ENCODE results near the gene OGFR.

Gene OGFR

DNA sequence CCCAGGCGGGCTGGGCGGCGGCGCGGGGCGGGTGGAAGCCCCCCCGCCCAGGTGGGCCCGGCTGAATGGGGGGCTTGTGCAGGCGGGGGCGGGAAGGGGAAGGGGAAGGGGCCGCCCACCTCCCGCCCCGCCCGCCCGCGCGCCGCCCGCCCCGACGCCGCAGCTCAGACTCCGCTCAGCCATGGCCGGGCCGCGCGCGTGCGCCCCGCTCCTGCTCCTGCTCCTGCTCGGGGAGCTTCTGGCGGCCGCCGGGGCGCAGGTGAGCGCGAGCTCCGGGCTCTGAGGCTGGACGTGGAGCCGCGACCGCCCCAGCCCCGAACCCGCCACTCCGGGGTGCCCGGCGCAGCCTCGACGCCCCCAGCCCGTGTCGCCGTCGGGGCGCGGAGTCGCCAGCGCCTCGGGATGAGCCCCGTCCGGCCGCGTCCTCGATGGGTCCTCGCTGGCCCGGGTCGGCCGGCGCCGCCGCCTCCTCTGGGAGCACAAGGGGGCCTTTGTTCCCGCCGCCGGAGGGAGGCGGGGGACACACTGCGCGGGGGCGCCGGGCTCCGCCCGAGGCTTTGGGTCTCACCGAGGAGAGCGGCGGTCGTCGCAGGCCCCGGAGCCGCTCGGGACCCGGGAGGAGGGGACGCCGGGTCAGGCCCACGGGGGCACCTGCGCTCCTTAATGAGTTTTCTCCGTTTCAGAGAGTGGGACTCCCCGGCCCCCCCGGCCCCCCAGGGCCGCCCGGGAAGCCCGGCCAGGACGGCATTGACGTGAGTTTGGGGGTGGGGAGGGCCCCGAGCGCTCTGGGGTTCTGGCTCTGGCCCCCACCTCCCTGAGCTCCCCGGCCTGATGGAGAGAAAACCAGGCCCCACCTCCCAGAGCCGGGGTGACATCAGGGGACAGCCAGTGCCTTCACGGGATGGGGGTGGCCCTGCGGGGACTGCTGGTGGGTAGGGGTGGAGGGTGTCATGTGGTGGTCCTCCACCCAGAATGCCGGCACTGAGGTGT, 12.5 kb downstream of the OGFR start, which contains the start of gene COL9A3:
Gene COL9A3 (plus strand): TSS at position 167 of the 990 bp plus-strand sequence. CDS start 15 bp downstream, at position 182.
- no peak for DNase-seq

GRCh38 chr20:62817975-62818591, 13.4 kb downstream of the OGFR start:
- DNase-seq, result no peak

GRCh38 chr20:62818592-62819493, 14.2 kb downstream of the OGFR start:
- no peak for DNase-seq

DNA sequence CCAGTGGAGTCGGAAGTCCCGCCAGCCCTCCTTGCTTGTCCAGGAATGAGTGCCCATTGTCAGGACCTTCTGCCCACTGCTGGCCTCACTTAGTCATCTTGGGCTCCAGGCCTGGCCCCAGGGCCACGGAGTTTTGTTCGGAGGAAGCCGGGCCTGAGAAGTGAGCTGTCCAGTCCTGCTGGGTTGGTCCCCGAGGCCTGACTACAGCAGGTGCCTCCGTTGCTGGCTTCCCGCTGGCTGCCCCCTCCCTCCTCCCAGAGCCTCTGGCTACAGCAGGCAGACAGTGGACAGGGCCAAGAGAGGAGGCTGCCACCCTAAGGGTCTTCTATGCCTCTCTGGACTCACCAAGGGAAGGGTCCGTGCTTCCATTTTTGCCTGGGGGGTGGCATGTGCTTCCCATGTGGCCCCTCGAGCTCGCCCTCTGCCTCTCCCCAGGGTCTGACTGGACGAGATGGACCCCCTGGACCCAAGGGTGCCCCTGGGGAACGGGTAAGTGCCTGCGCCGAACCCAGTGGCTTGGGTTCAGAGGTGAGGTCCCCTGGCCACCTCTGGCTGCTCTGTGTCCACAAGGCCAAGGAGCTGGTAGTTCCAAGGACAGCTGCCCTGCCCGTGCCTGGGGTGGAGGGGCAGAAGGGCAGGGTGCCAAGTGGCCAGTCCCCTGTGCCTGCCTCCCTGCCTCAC, 15.0 kb downstream of the OGFR start:
- DNase-seq, result no peak

DNA sequence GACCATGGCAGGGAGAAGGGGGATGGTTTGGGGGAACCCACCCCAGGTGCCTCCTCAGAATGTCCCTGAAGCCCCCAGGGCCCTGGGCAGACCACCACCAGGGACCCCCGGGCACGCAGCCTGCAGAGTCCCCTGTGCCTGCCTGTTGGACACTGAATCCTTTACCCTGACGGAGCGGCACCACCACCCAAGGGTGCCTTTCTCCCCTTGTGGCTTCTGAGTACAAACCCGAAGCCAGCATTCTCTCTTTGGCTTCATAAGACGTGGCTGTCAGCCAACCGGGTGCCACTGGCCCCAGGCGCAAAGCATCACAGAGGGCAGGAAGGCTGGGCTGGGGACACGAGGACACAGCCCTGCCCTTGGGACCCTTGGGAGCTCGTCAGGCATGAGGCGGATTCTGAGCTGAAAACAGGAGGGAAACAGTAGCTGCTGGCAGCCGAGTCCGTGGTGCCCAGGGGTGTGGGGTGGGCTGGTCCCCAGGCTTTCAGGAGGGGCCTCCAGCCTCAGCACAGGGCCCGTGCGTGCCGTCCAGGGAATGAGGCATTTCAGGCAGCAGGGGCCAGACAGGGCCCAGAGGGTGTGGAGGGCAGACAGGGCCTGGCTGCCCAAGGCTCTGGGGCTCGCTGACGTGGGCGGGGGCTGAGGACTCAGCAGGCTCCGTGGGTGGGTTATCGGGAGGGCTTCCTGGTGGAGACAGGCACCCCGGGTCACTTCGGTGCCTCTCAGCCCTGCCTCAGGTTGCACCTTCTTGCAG, 15.8 kb downstream of the OGFR start:
- no peak for DNase-seq

GRCh38 chr20:62820962-62821725, 16.5 kb downstream of the OGFR start:
- no peak for DNase-seq

DNA sequence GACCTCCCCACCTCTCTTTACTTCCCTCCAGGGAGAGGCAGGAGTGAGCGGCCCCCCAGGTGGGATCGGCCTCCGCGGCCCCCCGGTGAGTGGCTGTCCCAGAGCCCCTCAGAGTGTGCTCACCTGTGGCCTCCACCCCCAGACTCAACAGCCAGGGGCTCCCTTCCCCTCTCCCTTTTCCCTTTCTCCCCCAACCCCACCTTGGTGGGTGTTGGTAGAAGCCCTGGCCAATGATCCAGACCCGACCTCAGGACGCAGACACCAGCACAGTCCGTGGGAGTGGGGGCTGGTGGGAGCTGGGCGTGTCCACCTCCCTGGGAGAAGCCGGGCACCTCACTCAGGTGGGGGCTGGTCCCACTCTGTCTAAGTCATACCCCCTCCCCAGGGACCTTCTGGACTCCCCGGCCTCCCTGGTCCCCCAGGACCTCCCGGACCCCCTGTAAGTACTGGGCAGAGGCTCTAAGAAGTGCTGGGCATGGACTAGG, 17.1 kb downstream of the OGFR start:
- DNase-seq, result no peak

DNA sequence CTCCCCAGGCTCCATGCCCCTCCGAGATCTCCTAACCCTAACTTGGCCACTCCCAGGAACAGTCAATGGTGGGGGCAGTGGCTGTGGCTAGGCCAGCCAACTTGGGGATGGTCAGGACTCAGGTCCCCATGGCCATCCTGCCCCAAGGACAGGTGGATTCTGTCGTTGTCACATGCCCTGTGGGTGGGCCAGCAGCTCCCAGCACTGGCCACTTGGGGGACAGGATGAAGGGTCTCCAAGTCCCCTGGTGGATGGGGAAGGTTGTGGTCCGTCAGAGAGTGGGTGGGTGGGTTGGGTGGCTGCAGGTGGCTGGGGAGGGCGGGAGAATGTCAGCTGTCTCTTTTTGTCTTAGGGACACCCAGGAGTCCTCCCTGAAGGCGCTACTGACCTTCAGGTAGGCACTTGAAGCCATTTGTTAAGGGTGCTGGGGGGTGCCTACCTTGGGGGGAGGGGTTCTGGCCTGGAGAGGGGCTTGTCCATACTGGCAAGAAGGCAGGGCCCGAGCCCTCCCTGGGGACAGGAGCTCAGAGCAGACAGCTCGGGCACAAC, 17.7 kb downstream of the OGFR start:
- no peak for DNase-seq

GRCh38 chr20:62822788-62823651, 18.4 kb downstream of the OGFR start:
- peak; percentile 39 to 44 for DNase-seq

DNA sequence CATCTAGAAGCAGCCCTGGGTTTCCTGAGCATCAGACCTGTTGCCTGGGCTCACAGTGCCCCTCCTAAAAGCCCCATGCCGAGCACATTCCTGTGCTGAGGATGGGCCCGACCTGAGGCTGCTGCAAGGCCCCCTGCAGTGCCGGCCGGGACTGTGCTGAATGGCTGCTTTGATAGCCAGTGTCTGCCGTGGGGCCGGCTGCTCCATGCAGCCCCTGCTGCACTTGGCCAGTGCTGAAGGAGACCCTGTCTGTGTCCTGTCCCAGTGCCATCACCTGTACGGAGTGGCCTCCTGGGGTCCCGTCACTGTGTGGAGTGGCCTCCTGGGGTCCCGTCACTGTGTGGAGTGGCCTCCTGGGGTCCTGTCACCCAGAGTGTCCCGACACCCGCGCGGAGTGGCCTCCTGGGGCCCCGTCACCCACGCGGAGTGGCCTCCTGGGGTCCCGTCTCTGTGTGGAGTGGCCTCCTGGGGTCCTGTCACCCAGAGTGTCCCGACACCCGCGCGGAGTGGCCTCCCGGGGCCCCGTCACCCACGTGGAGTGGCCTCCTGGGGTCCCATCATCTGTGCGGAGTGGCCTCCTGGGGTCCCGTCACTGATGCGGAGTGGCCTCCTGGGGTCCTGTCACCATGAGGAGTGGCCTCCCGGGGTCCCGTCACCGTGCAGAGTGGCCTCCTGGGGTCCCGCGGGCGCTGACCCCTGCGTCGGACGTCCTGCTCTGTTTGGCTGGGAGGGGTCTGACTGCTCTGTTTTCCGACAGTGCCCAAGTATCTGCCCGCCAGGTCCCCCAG, 19.2 kb downstream of the OGFR start:
- no peak for DNase-seq

GRCh38 chr20:62824476-62825332, 20.1 kb downstream of the OGFR start:
- peak; percentile 68 to 70 for DNase-seq

DNA sequence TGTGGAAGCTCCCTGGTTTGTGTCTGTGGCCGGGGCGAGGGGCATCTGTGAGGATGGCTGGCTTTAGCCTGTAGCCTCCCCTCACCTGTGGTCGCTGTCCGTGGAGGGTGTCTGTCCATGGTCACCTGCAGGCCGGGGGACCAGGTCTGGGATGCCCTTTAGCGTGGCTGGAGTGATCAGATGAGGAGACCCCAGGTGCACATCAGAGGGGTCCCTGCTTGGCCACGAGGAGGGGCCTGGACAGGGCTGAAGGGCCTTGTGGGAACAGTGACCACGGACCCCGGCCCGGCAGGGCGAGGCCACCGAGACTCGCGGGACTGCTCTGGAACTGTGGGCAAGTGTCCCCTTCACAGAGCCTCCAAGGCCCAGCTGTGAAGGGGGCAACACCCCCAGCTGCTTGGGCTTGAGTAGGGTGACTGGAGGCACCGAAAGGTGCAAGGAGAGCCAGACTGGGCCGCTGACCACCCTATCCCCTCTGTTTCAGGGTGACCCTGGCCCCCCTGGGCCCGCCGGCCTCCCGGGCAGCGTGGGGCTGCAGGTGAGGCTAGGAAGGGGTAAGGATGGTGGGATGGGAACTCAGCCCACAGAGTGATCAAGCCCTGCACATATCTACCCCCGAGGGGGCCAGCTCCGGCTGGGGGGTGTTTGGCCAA, 20.8 kb downstream of the OGFR start:
- no peak for DNase-seq

- DNase-seq, result no peak
These were observed 21.5 kb downstream of the OGFR start for GRCh38 chr20:62825986-62826645.

DNA sequence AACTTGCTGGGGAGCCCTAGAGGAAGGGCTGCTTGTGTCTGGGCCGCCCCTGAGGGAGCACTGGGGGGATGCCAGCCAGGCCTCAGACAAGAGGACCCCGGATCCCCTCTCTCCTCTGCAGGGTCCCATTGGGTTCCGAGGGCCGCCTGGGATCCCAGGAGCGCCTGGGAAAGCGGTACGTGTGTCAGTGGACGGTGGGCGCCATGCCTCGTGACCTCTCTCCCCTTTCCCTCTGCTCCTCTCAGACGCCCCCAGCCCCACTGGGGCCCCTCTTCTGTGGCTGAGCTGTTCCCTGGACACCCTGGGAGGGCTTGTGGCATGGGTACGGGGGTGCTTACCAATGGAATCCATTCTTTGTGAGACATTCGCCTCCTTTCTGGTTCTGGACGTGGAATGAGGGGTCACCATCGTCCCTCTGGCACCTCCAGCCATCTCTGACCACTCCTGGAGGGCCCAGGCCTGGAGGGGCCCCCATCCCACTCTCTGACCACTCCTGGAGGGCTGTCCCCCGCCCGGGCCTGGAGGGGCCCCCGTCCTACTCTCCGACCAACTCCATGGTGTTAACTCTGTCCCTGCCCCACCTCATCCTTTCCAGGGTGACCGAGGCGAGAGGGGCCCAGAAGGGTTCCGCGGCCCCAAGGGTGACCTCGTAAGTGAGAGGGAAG, 22.1 kb downstream of the OGFR start:
- no peak for DNase-seq

DNA sequence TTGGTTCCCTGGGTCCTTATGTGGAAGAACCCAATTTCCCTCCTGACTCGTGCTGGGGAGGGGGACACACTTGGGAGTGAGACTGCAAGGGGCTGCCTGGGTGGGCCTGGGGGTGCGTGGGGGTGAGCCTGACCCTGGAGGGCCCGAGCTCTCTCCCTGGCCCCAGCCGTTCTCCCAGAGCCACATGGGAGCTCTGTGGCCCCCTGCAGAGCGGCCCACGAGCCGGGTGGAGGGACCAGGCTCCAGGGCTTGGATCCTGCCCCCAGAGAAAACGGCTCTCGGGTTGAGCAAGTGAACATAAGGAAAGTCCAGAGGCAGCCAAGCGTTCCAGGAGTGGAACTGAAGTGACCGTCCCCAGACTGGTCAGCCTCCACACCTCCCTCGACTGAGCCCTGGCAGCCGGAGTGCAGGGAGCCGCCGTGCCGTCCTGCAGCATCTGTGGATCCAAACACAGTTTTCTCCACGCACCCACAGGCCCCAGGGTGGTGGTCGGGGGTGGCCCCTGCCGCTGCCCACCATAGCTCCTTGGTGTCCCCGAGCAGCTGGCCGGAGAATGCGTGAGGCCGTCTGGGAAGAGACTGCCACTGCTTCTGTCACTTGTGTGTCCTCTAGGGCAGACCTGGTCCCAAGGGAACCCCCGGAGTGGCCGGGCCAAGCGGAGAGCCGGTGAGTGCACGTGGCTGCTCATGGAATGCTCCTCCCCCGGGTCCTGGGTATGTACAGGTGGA, 22.8 kb downstream of the OGFR start:
- no peak for DNase-seq
